HL-60 (cell line): Measurements from ENCODE around the gene PCSK5.

Source experiments
- CTCF ChIP-seq: IDR thresholded peaks from one replicate; pipeline ENCODE4 v1.5.1; 2011; ENCODE audit warnings: low read length, control low read depth, inconsistent platforms; ENCODE audit not compliant: insufficient read depth
- GABPA ChIP-seq: IDR thresholded peaks from 2 replicates; pipeline ENCODE4 v1.6.1; 2012; ENCODE audit warnings: low read depth
- POLR2AphosphoS5 ChIP-seq: IDR thresholded peaks from 2 replicates; pipeline ENCODE4 v1.6.1; 2012; ENCODE audit warnings: low read depth
- SPI1 ChIP-seq: IDR thresholded peaks from 2 replicates; pipeline ENCODE4 v1.6.1; 2012; ENCODE audit warnings: low read depth, mild to moderate bottlenecking, borderline replicate concordance

- no peak for TF ChIP-seq CTCF
- no peak for TF ChIP-seq SPI1
- TF ChIP-seq GABPA, result no peak
- TF ChIP-seq POLR2AphosphoS5, result no peak
Measured at GRCh38 chr9:75918909-75919308, 28.4 kb downstream of the PCSK5 start.
